Measurements from ENCODE around the gene KRT36. TPM values are rescaled to one million over a fixed set of nuclear protein-coding genes. Genes with fewer than 3 reads are reported as not detected.
A peak's percentile ranks its signal among the peaks of the same experiment; 100 is the strongest.

The KRT36 gene
- total and polyA plus RNA-seq, 2 of the 8 experiments (the other 6 are each of a cell fraction or from before 2014, with no cell fraction given): not detected

GRCh38 chr17:41527063-41528023, 37.6 kb upstream of the KRT36 start (continued):
- no peak for TF ChIP-seq CBX8 (IDR thresholded peaks at IDR 0.05; ENCODE audit: borderline replicate concordance, low read depth, low read length)
- TF ChIP-seq SAP30 (IDR thresholded peaks at IDR 0.05; ENCODE audit: insufficient read depth, insufficient replicate concordance, low read length): no peak
- no peak for TF ChIP-seq KDM1A (IDR thresholded peaks at IDR 0.05; ENCODE audit: borderline replicate concordance, low read length)
- TF ChIP-seq CBX5 (IDR thresholded peaks at IDR 0.05; ENCODE audit: low read depth, low read length): no peak
- TF ChIP-seq TBP (IDR thresholded peaks at IDR 0.05; ENCODE audit: low read depth, low read length): no peak
- no peak for TF ChIP-seq CTBP2 (IDR thresholded peaks at IDR 0.05; ENCODE audit: borderline replicate concordance, insufficient read depth, insufficient read length, low read length)
- TF ChIP-seq CREB1 (IDR thresholded peaks at IDR 0.05): no peak
- TF ChIP-seq FOSL1 (IDR thresholded peaks at IDR 0.05; ENCODE audit: insufficient read depth, low read depth, low read length): no peak
- TF ChIP-seq YY1 (IDR thresholded peaks at IDR 0.05; ENCODE audit: low read depth, low read length): no peak
- TF ChIP-seq POU5F1 (IDR thresholded peaks at IDR 0.05; ENCODE audit: low read depth, low read length): no peak
- TF ChIP-seq TEAD4 (IDR thresholded peaks at IDR 0.05; ENCODE audit: low read depth, low read length): no peak
- TF ChIP-seq MAFK (IDR thresholded peaks at IDR 0.05; ENCODE audit: low read depth, low read length): no peak
- peak in 1 of 2 experiments; percentile 82; a peak in 2 of 3 replicates for TF ChIP-seq POLR2A (IDR thresholded peaks at IDR 0.05; ENCODE audit: control extremely low read depth in 1 of 2, low read depth in 2 of 2, low read length in 2 of 2)
- TF ChIP-seq HDAC2 (IDR thresholded peaks at IDR 0.05; ENCODE audit: borderline replicate concordance in 1 of 2, low read depth in 2 of 2, low read length in 2 of 2): no peak
- TF ChIP-seq ATF3 (IDR thresholded peaks at IDR 0.05; ENCODE audit: insufficient read depth, low read depth, low read length): no peak
- TF ChIP-seq SP2 (IDR thresholded peaks at IDR 0.05; ENCODE audit: low read length): no peak
- no peak; a peak in 1 of 4 replicates for TF ChIP-seq SIN3A (conservative IDR thresholded peaks at IDR 0.05 in 1 of 2, IDR thresholded peaks at IDR 0.05 in 1 of 2; ENCODE audit: low read depth in 1 of 2, low read length in 2 of 2)
- TF ChIP-seq POLR2AphosphoS5 (IDR thresholded peaks at IDR 0.05; ENCODE audit: low read depth, low read length): peak; percentile 68
- no peak for TF ChIP-seq USF2 (IDR thresholded peaks at IDR 0.05; ENCODE audit: low read length)
